ENCODE measurements around the gene SPTBN5. TPM values are rescaled to one million over a fixed set of nuclear protein-coding genes. Genes with fewer than 3 reads are reported as not detected.

The SPTBN5 gene
- total RNA-seq, 1 experiment from 2014 or later = 2.1 TPM

GRCh38 chr15:41941644-41942415 lies 48.0 kb upstream of the SPTBN5 start:
- Histone ChIP-seq H3K27ac (ENCODE audit: low read length) (peak overlapping the region; percentile 49; the same call in 1 of the 2 replicates), H3K27me3 (ENCODE audit: control insufficient read depth, insufficient read depth, low read length) (no peaks in the 10 kb centered on the region), H3K9me3 (ENCODE audit: control insufficient read depth, insufficient read depth, low read depth, low read length) (no peaks in the 10 kb centered on the region), H3K36me3 (ENCODE audit: control insufficient read depth, insufficient read depth, low read length) (peaks cover 2% of the 10 kb centered on the region; the same call in 1 of the 2 replicates), H3K4me3 (ENCODE audit: low read depth in 2 of 2, low read length in 2 of 2) (no peak overlapping the region), H3K4me1 (ENCODE audit: control insufficient read depth, insufficient read depth, low read length) (peaks cover 61% of the 10 kb centered on the region)
- in situ Hi-C loops (cut with HindIII; ENCODE audit: low pct_unique_long_range_greater_than_20kb, low sequenced_read_pairs) (no loop called here), intact Hi-C loops (cut with micrococcal nuclease; ENCODE audit: unreplicated experiment) (no loop called here)
- ATAC-seq = no peak
- TF ChIP-seq POLR2AphosphoS5 (IDR thresholded peaks at IDR 0.05; ENCODE audit: low read depth, low read length) (no peak), TCF7L2 (IDR thresholded peaks at IDR 0.05; ENCODE audit: low read depth, low read length) (no peak), REST (IDR thresholded peaks at IDR 0.05; ENCODE audit: insufficient read depth in 1 of 2, low read depth in 2 of 2, low read length in 1 of 2) (no peak), SIN3A (IDR thresholded peaks at IDR 0.05; ENCODE audit: borderline replicate concordance, insufficient read depth, low read depth, low read length) (no peak)
- TF ChIP-seq, protein P1, sequence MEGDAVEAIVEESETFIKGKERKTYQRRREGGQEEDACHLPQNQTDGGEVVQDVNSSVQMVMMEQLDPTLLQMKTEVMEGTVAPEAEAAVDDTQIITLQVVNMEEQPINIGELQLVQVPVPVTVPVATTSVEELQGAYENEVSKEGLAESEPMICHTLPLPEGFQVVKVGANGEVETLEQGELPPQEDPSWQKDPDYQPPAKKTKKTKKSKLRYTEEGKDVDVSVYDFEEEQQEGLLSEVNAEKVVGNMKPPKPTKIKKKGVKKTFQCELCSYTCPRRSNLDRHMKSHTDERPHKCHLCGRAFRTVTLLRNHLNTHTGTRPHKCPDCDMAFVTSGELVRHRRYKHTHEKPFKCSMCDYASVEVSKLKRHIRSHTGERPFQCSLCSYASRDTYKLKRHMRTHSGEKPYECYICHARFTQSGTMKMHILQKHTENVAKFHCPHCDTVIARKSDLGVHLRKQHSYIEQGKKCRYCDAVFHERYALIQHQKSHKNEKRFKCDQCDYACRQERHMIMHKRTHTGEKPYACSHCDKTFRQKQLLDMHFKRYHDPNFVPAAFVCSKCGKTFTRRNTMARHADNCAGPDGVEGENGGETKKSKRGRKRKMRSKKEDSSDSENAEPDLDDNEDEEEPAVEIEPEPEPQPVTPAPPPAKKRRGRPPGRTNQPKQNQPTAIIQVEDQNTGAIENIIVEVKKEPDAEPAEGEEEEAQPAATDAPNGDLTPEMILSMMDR (IDR thresholded peaks at IDR 0.05) = no peak
- BruUV-seq (replicated peaks) = no TSS peak
- ChIA-PET CTCF (interaction anchor here (0.6 kb wide), 1 partner anchor 45 kb away, joined by 3 read pairs; no protein-coding TSS in a partner anchor), POLR2A (no interaction called here)
- no peak for DNase-seq (ENCODE audit: low read depth, low spot score)

- POLR2A ChIA-PET = interaction anchor here (0.6 to 0.7 kb wide), 2 partner anchors 21 to 75 kb away, joined by 3 to 7 read pairs; no protein-coding TSS in a partner anchor
- ATAC-seq = peak; percentile 67
- H3K4me3 ChIP-seq (ENCODE audit: low read depth in 2 of 2, low read length in 2 of 2) = no peak overlapping the region
Measured at GRCh38 chr15:41940441-41940857, 46.6 kb upstream of the SPTBN5 start.

More at GRCh38 chr15:41940441-41940857, 46.6 kb upstream of the SPTBN5 start:
- DNase-seq (ENCODE audit: low read depth, low spot score) = peak; percentile 82
- BruUV-seq (replicated peaks) = no TSS peak
- CTCF ChIA-PET = no interaction called here
- intact Hi-C loops (cut with micrococcal nuclease; ENCODE audit: unreplicated experiment) = no loop called here
- TF ChIP-seq, protein P1 (IDR thresholded peaks at IDR 0.05) = no peak
- TF ChIP-seq TCF7L2 (IDR thresholded peaks at IDR 0.05; ENCODE audit: low read depth, low read length) = peak; percentile 88
- Histone ChIP-seq H3K4me1 (ENCODE audit: control insufficient read depth, insufficient read depth, low read length) (peaks cover 50% of the 10 kb centered on the region), H3K27ac (ENCODE audit: low read length) (peak overlapping the region; percentile 67), H3K27me3 (ENCODE audit: control insufficient read depth, insufficient read depth, low read length) (no peaks in the 10 kb centered on the region), H3K36me3 (ENCODE audit: control insufficient read depth, insufficient read depth, low read length) (peaks cover 2% of the 10 kb centered on the region; the same call in 1 of the 2 replicates), H3K9me3 (ENCODE audit: control insufficient read depth, insufficient read depth, low read depth, low read length) (no peaks in the 10 kb centered on the region)
- in situ Hi-C loops (cut with HindIII; ENCODE audit: low pct_unique_long_range_greater_than_20kb, low sequenced_read_pairs) = no loop called here
